ENCODE data around the gene PROM2. TPM values are rescaled to one million over a fixed set of nuclear protein-coding genes. Genes with fewer than 3 reads are reported as not detected.

PROM2 gene
- total RNA-seq, 4 donors from 2014 or later, result 16.7 to 24.3 (median 22.0) TPM

- DNase-seq, result peak; percentile 92 to 96
- intact Hi-C loops (cut with DNase I), result no loop called here
- Histone ChIP-seq H3K27me3 (no peaks in the 10 kb centered on the region), H3K27ac (peak overlapping the region; percentile 64 to 97 (median 73)), H3K9me3 (no peaks in the 10 kb centered on the region), H3K4me3 (replicated peaks in 1 of 3) (no peak overlapping the region), H3K4me1 (peaks cover 6 to 65% of the 10 kb centered on the region in 2 donors), H3K36me3 (no peaks in the 10 kb centered on the region)
- WGBS, 2 donors, result 60 to 64% methylated on average over 18 to 19 of the region's 23 CpGs
- TF ChIP-seq CTCF (IDR thresholded peaks at IDR 0.05) (peak in 5 of 6 experiments; percentile 14 to 44 (median 41)), POLR2A (IDR thresholded peaks at IDR 0.05) (no peak)
Observed at GRCh38 chr2:95329891-95330793, 55.9 kb downstream of the PROM2 start.

GRCh38 chr2:95330794-95331338 lies 56.6 kb downstream of the PROM2 start:
- H3K27ac ChIP-seq, result peak overlapping the region; percentile 64 to 97 (median 73)
- intact Hi-C loops (cut with DNase I), result no loop called here
- no peaks in the 10 kb centered on the region for H3K36me3 ChIP-seq
- WGBS, 2 donors, result 76 to 82% methylated on average over 11 of the region's 11 CpGs
- peak in 1 of 2 donors; percentile 40 for DNase-seq
- H3K4me3 ChIP-seq (replicated peaks in 1 of 3), result no peak overlapping the region
- no peaks in the 10 kb centered on the region for H3K27me3 ChIP-seq
- H3K4me1 ChIP-seq, result peaks cover 6 to 65% of the 10 kb centered on the region in 2 donors
- no peaks in the 10 kb centered on the region for H3K9me3 ChIP-seq
- no peak for TF ChIP-seq POLR2A (IDR thresholded peaks at IDR 0.05)
- TF ChIP-seq CTCF (IDR thresholded peaks at IDR 0.05), result no peak

- intact Hi-C loops (cut with DNase I), result no loop called here
- 86 to 90% methylated on average over 7 to 10 of the region's 10 CpGs for WGBS, 2 donors
Observed at GRCh38 chr2:95331606-95332005, 57.4 kb downstream of the PROM2 start.

GRCh38 chr2:95332036-95332435 lies 57.8 kb downstream of the PROM2 start:
- no peak for TF ChIP-seq POLR2A (IDR thresholded peaks at IDR 0.05)
- intact Hi-C loops (cut with DNase I), result no loop called here
- Histone ChIP-seq H3K4me1 (peaks cover 6 to 65% of the 10 kb centered on the region in 2 donors), H3K27ac (peak overlapping the region in 2 of 3 donors; percentile 24 to 97), H3K27me3 (no peaks in the 10 kb centered on the region), H3K36me3 (no peaks in the 10 kb centered on the region), H3K4me3 (replicated peaks in 1 of 3) (no peak overlapping the region), H3K9me3 (no peaks in the 10 kb centered on the region)
- DNase-seq, result no peak
- 94 to 97% methylated on average over 8 of the region's 8 CpGs for WGBS, 2 donors

More at GRCh38 chr2:95331606-95332005, 57.4 kb downstream of the PROM2 start:
- no peak for TF ChIP-seq POLR2A (IDR thresholded peaks at IDR 0.05)
- TF ChIP-seq CTCF (IDR thresholded peaks at IDR 0.05), result no peak
- H3K9me3 ChIP-seq, result no peaks in the 10 kb centered on the region
- H3K27ac ChIP-seq, result peak overlapping the region; percentile 24 to 97 (median 64)
- H3K27me3 ChIP-seq, result no peaks in the 10 kb centered on the region
- no peak overlapping the region for H3K4me3 ChIP-seq (replicated peaks in 1 of 3)
- no peaks in the 10 kb centered on the region for H3K36me3 ChIP-seq
- H3K4me1 ChIP-seq, result peaks cover 6 to 65% of the 10 kb centered on the region in 2 donors
- DNase-seq, result peak in 1 of 2 donors; percentile 21

GRCh38 chr2:95333056-95333455 lies 58.8 kb downstream of the PROM2 start:
- intact Hi-C loops (cut with DNase I), result no loop called here
- WGBS, 2 donors, result 82 to 85% methylated on average over 7 of the region's 7 CpGs
- Histone ChIP-seq H3K27ac (peak overlapping the region; percentile 12 to 97 (median 31)), H3K4me1 (peaks cover 6 to 56% of the 10 kb centered on the region in 2 donors), H3K4me3 (replicated peaks in 1 of 3) (no peak overlapping the region), H3K27me3 (no peaks in the 10 kb centered on the region), H3K36me3 (no peaks in the 10 kb centered on the region), H3K9me3 (no peaks in the 10 kb centered on the region)
- DNase-seq, result no peak
- TF ChIP-seq CTCF (IDR thresholded peaks at IDR 0.05), result no peak
- no peak for TF ChIP-seq POLR2A (IDR thresholded peaks at IDR 0.05)
